GM23338 (cell line): Measurements from ENCODE around the gene FHIT. TPM values are rescaled to one million over a fixed set of nuclear protein-coding genes. Genes with fewer than 3 reads are reported as not detected.

Source experiments
- ATAC-seq: fragments of 200-7000 bp; cut with Tn5 transposase; 3 replicates; pipeline ENCODE4 v1.9.1; 2020
- DNase-seq: peaks from one replicate; pipeline ENCODE4 v3.0.0-alpha.2; 2015; ENCODE audit warnings: low spot score
- H2AFZ ChIP-seq: fragments of 200-600 bp; sonication (generic); 2 replicates; pipeline ENCODE4 v1.8.0; 2016; ENCODE audit warnings: antibody characterized with exemption, mild to moderate bottlenecking, moderate library complexity
- H3F3A ChIP-seq: fragments of 200-600 bp; sonication (generic); replicated peaks from 2 replicates; pipeline ENCODE4 v1.8.0; 2017; ENCODE audit warnings: antibody characterized with exemption, mixed run types, low read depth
- H3K27ac ChIP-seq: fragments of 200-600 bp; sonication (generic); 2 replicates; pipeline ENCODE4 v1.6.1; 2016; ENCODE audit warnings: low read depth
- H3K27me3 ChIP-seq: fragments of 200-600 bp; sonication (generic); 2 replicates; pipeline ENCODE4 v1.8.0; 2016; ENCODE audit warnings: mild to moderate bottlenecking, mixed run types, moderate library complexity; ENCODE audit not compliant: insufficient read depth
- H3K36me3 ChIP-seq: fragments of 200-600 bp; sonication (generic); 2 replicates; pipeline ENCODE4 v1.8.0; 2016; ENCODE audit warnings: mild to moderate bottlenecking; ENCODE audit not compliant: insufficient read depth
- H3K4me1 ChIP-seq: fragments of 200-600 bp; sonication (generic); 2 replicates; pipeline ENCODE4 v1.8.0; 2016; ENCODE audit warnings: mild to moderate bottlenecking, moderate library complexity; ENCODE audit not compliant: insufficient read depth
- H3K4me2 ChIP-seq: fragments of 200-600 bp; sonication (generic); 2 replicates; pipeline ENCODE4 v1.7.1; 2017; ENCODE audit warnings: mixed run types
- H3K4me3 ChIP-seq: fragments of 200-600 bp; sonication (generic); 2 replicates; pipeline ENCODE4 v1.6.1; 2016; ENCODE audit warnings: mixed run types
- H3K79me2 ChIP-seq: fragments of 200-600 bp; sonication (generic); replicated peaks from 2 replicates; pipeline ENCODE4 v1.8.0; 2017; ENCODE audit warnings: mild to moderate bottlenecking; ENCODE audit not compliant: insufficient read depth
- H3K9me2 ChIP-seq: fragments of 200-600 bp; sonication (generic); 2 replicates; pipeline ENCODE4 v1.8.0; 2017; ENCODE audit not compliant: insufficient read depth
- H4K20me1 ChIP-seq: fragments of 200-600 bp; sonication (generic); replicated peaks from 2 replicates; pipeline ENCODE4 v1.8.0; 2017; ENCODE audit warnings: mild to moderate bottlenecking; ENCODE audit not compliant: insufficient read depth
- H3K27ac Mint-ChIP-seq: 2 replicates; pipeline ENCODE4 v1.8.0; 2020; ENCODE audit warnings: inconsistent platforms, mild to moderate bottlenecking, moderate library complexity, mixed read lengths
- H3K27me3 Mint-ChIP-seq: 3 replicates; pipeline ENCODE4 v1.8.0; 2022; ENCODE audit warnings: low read depth, mild to moderate bottlenecking, moderate library complexity, mixed read lengths, inconsistent platforms; ENCODE audit not compliant: insufficient read depth, poor library complexity
- H3K36me3 Mint-ChIP-seq: 3 replicates; pipeline ENCODE4 v1.8.0; 2021; ENCODE audit warnings: low read depth, mild to moderate bottlenecking, inconsistent platforms, moderate library complexity, mixed read lengths
- H3K4me1 Mint-ChIP-seq: 3 replicates; pipeline ENCODE4 v1.8.0; 2020; ENCODE audit warnings: mild to moderate bottlenecking, inconsistent platforms, mixed read lengths
- H3K4me3 Mint-ChIP-seq: 3 replicates; pipeline ENCODE4 v1.8.0; 2021; ENCODE audit warnings: moderate library complexity, mild to moderate bottlenecking, inconsistent platforms, mixed read lengths
- H3K9me3 Mint-ChIP-seq: 3 replicates; pipeline ENCODE4 v1.8.0; 2020; ENCODE audit warnings: moderate library complexity, mild to moderate bottlenecking, inconsistent platforms, mixed read lengths
- CREB1 ChIP-seq: fragments of 250-450 bp; sonication (Bioruptor Pico); IDR thresholded peaks from 2 replicates; pipeline ENCODE4 v1.5.0; 2020; ENCODE audit warnings: low read depth, mild to moderate bottlenecking, moderate library complexity
- EZH2 ChIP-seq: fragments of 200-600 bp; sonication (generic); IDR thresholded peaks from one replicate; pipeline ENCODE4 v1.8.0; 2017; ENCODE audit warnings: antibody characterized with exemption, mild to moderate bottlenecking, low read depth; ENCODE audit not compliant: unreplicated experiment
- EZH2phosphoT487 ChIP-seq: fragments of 200-600 bp; sonication (generic); IDR thresholded peaks from one replicate; pipeline ENCODE4 v1.8.1; 2018; ENCODE audit warnings: antibody characterized with exemption; ENCODE audit not compliant: unreplicated experiment
- JUNB ChIP-seq: IDR thresholded peaks from one replicate; pipeline ENCODE4 v1.6.1; 2016; ENCODE audit warnings: antibody characterized with exemption; ENCODE audit not compliant: unreplicated experiment
- NANOG ChIP-seq: IDR thresholded peaks from 2 replicates; pipeline ENCODE4 v1.6.1; 2016; ENCODE audit warnings: antibody characterized with exemption, borderline replicate concordance
- POLR2AphosphoS5 ChIP-seq: IDR thresholded peaks from 2 replicates; pipeline ENCODE4 v1.6.1; 2016; ENCODE audit warnings: antibody characterized with exemption, low read depth
- STAT1 ChIP-seq: IDR thresholded peaks from one replicate; pipeline ENCODE4 v1.6.1; 2016; ENCODE audit warnings: antibody characterized with exemption; ENCODE audit not compliant: unreplicated experiment
- ZNF114 ChIP-seq: fragments of 250-450 bp; sonication (Bioruptor Pico); IDR thresholded peaks from 2 replicates; pipeline ENCODE4 v1.5.0; 2020; ENCODE audit warnings: mild to moderate bottlenecking, moderate library complexity
- polyA plus RNA-seq: library from polyadenylated mRNA; unstranded; fragments of >200 nt; fragmentation: Nextera tagmentation; extraction: Ambion mirVana; gene quantifications from 2 replicates; pipeline ENCODE4 v1.2.1, GENCODE V29; 2016
- total RNA-seq: library from RNA; depleted of rRNA; stranded (reverse); fragments of >200 nt; shearing (Covaris generic); gene quantifications from 2 replicates; pipeline ENCODE4 v1.2.3, GENCODE V29; 2014
- TF ChIP-seq, protein P1 (sequence below): IDR thresholded peaks from one replicate; pipeline ENCODE4 v1.6.1; 2018; ENCODE audit warnings: antibody characterized with exemption; ENCODE audit not compliant: unreplicated experiment
- TF ChIP-seq, protein P2 (sequence below), 2 experiments: fragments of 200-600 bp in 1 of 2; sonication (generic) in 1 of 2; conservative IDR thresholded peaks; 2 replicates each; pipeline versions ENCODE4 v1.5.1 to v1.6.1; 2016 to 2017; ENCODE audit warnings: antibody characterized with exemption in 2 of 2, low read depth in 2 of 2, mild to moderate bottlenecking in 2 of 2, moderate library complexity in 1 of 2
- TF ChIP-seq, protein P3 (sequence below): fragments of 250-450 bp; sonication (Bioruptor Pico); IDR thresholded peaks from 2 replicates; pipeline ENCODE4 v1.5.0; 2020; ENCODE audit warnings: mild to moderate bottlenecking, moderate library complexity

The FHIT gene
- total and polyA plus RNA-seq, 2 experiments from 2014 or later: 3.0 to 8.3 TPM

DNA sequence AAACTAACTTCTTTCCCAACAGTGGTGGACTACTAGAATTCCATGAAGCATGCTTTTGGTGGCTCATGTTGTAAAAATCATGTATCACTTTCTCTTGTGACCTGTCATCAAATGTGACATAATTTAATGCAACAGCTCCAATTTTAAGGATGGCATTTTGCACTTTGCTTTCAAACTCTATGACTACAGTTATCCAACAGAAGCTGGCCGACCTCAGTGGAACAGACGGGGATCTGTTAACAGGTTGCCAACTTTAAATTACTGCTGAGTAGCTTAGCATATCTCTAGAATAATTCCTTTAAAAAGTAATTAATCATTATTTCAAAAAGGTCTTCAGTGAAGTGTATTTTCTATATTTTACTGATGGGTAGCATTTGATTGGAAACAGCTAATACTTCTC is 907.4 kb downstream of the FHIT start (continued):
- TF ChIP-seq, protein P1, sequence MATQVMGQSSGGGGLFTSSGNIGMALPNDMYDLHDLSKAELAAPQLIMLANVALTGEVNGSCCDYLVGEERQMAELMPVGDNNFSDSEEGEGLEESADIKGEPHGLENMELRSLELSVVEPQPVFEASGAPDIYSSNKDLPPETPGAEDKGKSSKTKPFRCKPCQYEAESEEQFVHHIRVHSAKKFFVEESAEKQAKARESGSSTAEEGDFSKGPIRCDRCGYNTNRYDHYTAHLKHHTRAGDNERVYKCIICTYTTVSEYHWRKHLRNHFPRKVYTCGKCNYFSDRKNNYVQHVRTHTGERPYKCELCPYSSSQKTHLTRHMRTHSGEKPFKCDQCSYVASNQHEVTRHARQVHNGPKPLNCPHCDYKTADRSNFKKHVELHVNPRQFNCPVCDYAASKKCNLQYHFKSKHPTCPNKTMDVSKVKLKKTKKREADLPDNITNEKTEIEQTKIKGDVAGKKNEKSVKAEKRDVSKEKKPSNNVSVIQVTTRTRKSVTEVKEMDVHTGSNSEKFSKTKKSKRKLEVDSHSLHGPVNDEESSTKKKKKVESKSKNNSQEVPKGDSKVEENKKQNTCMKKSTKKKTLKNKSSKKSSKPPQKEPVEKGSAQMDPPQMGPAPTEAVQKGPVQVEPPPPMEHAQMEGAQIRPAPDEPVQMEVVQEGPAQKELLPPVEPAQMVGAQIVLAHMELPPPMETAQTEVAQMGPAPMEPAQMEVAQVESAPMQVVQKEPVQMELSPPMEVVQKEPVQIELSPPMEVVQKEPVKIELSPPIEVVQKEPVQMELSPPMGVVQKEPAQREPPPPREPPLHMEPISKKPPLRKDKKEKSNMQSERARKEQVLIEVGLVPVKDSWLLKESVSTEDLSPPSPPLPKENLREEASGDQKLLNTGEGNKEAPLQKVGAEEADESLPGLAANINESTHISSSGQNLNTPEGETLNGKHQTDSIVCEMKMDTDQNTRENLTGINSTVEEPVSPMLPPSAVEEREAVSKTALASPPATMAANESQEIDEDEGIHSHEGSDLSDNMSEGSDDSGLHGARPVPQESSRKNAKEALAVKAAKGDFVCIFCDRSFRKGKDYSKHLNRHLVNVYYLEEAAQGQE: no peak
- TF ChIP-seq CREB1 (CRISPR knock-in tag) (no peak), EZH2 (no peak)
- TF ChIP-seq, protein P2, sequence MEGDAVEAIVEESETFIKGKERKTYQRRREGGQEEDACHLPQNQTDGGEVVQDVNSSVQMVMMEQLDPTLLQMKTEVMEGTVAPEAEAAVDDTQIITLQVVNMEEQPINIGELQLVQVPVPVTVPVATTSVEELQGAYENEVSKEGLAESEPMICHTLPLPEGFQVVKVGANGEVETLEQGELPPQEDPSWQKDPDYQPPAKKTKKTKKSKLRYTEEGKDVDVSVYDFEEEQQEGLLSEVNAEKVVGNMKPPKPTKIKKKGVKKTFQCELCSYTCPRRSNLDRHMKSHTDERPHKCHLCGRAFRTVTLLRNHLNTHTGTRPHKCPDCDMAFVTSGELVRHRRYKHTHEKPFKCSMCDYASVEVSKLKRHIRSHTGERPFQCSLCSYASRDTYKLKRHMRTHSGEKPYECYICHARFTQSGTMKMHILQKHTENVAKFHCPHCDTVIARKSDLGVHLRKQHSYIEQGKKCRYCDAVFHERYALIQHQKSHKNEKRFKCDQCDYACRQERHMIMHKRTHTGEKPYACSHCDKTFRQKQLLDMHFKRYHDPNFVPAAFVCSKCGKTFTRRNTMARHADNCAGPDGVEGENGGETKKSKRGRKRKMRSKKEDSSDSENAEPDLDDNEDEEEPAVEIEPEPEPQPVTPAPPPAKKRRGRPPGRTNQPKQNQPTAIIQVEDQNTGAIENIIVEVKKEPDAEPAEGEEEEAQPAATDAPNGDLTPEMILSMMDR (conservative IDR thresholded peaks at IDR 0.05; ENCODE audit: low read depth in 2 of 2): no peak

DNA sequence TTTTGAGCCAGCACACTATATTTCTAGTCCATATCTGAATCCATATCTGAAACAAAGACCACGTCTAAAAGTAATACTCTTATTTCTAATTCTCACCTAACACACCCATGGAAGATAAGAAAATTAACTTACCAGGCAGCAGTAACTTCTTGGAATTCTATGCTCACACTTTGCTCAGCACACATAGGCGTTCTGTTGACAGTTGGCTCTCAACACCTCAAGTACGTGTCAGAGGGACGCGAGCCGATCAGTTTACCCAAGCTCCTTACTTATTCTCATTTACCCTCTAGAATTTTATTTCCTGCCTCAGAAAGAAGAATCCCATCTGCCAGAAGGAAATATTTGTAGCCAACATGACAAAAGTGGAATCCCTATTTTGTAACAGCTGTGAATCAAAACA is 911.9 kb downstream of the FHIT start:
- Mint-ChIP-seq H3K4me3 (no peak overlapping the region), H3K36me3 (no peaks in the 10 kb centered on the region)
- no peak for ATAC-seq
- no peak for TF ChIP-seq ZNF114
- no peak for TF ChIP-seq EZH2phosphoT487
- TF ChIP-seq, protein P2 (conservative IDR thresholded peaks at IDR 0.05; ENCODE audit: low read depth in 2 of 2): no peak
- no peak for TF ChIP-seq CREB1 (CRISPR knock-in tag)
- TF ChIP-seq NANOG: no peak
- no peak for TF ChIP-seq JUNB
- no peak for TF ChIP-seq POLR2AphosphoS5
- TF ChIP-seq EZH2: no peak
- TF ChIP-seq, protein P3, sequence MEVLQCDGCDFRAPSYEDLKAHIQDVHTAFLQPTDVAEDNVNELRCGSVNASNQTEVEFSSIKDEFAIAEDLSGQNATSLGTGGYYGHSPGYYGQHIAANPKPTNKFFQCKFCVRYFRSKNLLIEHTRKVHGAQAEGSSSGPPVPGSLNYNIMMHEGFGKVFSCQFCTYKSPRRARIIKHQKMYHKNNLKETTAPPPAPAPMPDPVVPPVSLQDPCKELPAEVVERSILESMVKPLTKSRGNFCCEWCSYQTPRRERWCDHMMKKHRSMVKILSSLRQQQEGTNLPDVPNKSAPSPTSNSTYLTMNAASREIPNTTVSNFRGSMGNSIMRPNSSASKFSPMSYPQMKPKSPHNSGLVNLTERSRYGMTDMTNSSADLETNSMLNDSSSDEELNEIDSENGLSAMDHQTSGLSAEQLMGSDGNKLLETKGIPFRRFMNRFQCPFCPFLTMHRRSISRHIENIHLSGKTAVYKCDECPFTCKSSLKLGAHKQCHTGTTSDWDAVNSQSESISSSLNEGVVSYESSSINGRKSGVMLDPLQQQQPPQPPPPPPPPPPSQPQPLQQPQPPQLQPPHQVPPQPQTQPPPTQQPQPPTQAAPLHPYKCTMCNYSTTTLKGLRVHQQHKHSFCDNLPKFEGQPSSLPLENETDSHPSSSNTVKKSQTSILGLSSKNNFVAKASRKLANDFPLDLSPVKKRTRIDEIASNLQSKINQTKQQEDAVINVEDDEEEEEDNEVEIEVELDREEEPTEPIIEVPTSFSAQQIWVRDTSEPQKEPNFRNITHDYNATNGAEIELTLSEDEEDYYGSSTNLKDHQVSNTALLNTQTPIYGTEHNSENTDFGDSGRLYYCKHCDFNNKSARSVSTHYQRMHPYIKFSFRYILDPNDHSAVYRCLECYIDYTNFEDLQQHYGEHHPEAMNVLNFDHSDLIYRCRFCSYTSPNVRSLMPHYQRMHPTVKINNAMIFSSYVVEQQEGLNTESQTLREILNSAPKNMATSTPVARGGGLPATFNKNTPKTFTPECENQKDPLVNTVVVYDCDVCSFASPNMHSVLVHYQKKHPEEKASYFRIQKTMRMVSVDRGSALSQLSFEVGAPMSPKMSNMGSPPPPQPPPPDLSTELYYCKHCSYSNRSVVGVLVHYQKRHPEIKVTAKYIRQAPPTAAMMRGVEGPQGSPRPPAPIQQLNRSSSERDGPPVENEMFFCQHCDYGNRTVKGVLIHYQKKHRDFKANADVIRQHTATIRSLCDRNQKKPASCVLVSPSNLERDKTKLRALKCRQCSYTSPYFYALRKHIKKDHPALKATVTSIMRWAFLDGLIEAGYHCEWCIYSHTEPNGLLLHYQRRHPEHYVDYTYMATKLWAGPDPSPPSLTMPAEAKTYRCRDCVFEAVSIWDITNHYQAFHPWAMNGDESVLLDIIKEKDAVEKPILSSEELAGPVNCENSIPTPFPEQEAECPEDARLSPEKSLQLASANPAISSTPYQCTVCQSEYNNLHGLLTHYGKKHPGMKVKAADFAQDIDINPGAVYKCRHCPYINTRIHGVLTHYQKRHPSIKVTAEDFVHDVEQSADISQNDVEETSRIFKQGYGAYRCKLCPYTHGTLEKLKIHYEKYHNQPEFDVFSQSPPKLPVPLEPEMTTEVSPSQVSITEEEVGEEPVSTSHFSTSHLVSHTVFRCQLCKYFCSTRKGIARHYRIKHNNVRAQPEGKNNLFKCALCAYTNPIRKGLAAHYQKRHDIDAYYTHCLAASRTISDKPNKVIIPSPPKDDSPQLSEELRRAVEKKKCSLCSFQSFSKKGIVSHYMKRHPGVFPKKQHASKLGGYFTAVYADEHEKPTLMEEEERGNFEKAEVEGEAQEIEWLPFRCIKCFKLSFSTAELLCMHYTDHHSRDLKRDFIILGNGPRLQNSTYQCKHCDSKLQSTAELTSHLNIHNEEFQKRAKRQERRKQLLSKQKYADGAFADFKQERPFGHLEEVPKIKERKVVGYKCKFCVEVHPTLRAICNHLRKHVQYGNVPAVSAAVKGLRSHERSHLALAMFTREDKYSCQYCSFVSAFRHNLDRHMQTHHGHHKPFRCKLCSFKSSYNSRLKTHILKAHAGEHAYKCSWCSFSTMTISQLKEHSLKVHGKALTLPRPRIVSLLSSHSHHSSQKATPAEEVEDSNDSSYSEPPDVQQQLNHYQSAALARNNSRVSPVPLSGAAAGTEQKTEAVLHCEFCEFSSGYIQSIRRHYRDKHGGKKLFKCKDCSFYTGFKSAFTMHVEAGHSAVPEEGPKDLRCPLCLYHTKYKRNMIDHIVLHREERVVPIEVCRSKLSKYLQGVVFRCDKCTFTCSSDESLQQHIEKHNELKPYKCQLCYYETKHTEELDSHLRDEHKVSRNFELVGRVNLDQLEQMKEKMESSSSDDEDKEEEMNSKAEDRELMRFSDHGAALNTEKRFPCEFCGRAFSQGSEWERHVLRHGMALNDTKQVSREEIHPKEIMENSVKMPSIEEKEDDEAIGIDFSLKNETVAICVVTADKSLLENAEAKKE (CRISPR knock-in tag): no peak
- TF ChIP-seq STAT1: no peak

More for the DNA sequence above, 911.9 kb downstream of the FHIT start:
- no peak for DNase-seq
- Histone ChIP-seq H3K36me3 (no peaks in the 10 kb centered on the region), H3K4me2 (no peak overlapping the region), H3K27ac (no peak overlapping the region), H3K9me2 (peaks cover 13% of the 10 kb centered on the region), H3K27me3 (no peaks in the 10 kb centered on the region), H2AFZ (no peak overlapping the region), H3K79me2 (no peaks in the 10 kb centered on the region), H3K4me1 (no peaks in the 10 kb centered on the region), H4K20me1 (no peaks in the 10 kb centered on the region), H3F3A (no peaks in the 10 kb centered on the region), H3K4me3 (no peak overlapping the region)
- Mint-ChIP-seq H3K9me3 (no peaks in the 10 kb centered on the region), H3K27me3 (peaks cover 4% of the 10 kb centered on the region), H3K27ac (no peak overlapping the region), H3K4me1 (no peaks in the 10 kb centered on the region)
